Neuron (in vitro differentiated cells): Measurements from ENCODE around the gene DCAF8.
A peak's percentile ranks its signal among the peaks of the same experiment; 100 is the strongest.

Experiments used
- H2AFZ ChIP-seq: one replicate; pipeline ENCODE4 v1.6.1; 2013; ENCODE audit warnings: low read depth, mild to moderate bottlenecking, inconsistent platforms, low read length, moderate library complexity
- H3K27me3 ChIP-seq: one replicate; pipeline ENCODE4 v1.6.1; 2013; ENCODE audit warnings: low read length; ENCODE audit not compliant: insufficient read depth
- H3K36me3 ChIP-seq: one replicate; pipeline ENCODE4 v1.6.1; 2013; ENCODE audit warnings: low read length; ENCODE audit not compliant: insufficient read depth
- H3K4me1 ChIP-seq: one replicate; pipeline ENCODE4 v1.6.1; 2013; ENCODE audit warnings: low read length; ENCODE audit not compliant: insufficient read depth
- H3K4me3 ChIP-seq: 2 replicates; pipeline ENCODE4 v1.5.1; 2013; ENCODE audit warnings: mild to moderate bottlenecking, low read length, moderate library complexity
- H3K9me3 ChIP-seq: one replicate; pipeline ENCODE4 v1.6.1; 2013; ENCODE audit warnings: low read length

The DCAF8 gene

DNA sequence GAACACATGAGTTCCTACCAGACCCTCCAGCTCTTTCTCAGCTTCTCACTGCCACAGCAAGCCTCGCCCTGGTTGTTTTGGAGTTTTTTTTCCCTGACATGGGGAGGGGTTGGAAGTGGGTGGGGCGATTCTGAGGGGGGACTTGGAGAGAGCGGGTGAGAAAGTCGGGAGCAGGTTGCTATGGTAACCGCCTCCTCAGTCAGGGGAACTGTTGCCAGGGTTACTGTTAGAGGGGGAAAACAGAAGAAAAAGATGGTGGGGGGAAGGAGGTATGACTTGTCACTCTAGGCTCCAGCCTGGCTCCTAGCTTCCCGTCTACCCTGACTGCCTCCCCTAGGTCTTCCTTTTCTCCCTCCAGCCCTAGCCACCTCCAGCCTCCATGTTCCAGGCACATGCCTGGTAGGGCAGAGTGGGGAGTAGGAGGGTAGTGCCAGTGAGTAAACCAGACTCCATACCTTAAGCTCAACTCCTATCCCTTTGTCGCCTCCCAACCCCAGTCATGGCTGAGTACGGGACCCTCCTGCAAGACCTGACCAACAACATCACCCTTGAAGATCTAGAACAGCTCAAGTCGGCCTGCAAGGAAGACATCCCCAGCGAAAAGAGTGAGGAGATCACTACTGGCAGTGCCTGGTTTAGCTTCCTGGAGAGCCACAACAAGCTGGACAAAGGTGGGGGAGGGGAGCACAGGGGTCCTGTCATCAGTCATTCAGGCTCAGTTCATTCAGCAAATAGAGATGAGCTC lies 51.1 kb downstream of the DCAF8 start:
- H2AFZ ChIP-seq = no peak overlapping the region
- no peaks in the 10 kb centered on the region for H3K9me3 ChIP-seq
- no peak overlapping the region for H3K4me3 ChIP-seq
- peaks cover 57% of the 10 kb centered on the region for H3K36me3 ChIP-seq
- H3K27me3 ChIP-seq = no peaks in the 10 kb centered on the region
- H3K4me1 ChIP-seq = peaks cover 45% of the 10 kb centered on the region

- peaks cover 51% of the 10 kb centered on the region for H3K36me3 ChIP-seq
- H3K4me1 ChIP-seq = peaks cover 50% of the 10 kb centered on the region
- no peak overlapping the region for H3K4me3 ChIP-seq
Measured at GRCh38 chr1:160210561-160210960, 51.8 kb downstream of the DCAF8 start.

DNA sequence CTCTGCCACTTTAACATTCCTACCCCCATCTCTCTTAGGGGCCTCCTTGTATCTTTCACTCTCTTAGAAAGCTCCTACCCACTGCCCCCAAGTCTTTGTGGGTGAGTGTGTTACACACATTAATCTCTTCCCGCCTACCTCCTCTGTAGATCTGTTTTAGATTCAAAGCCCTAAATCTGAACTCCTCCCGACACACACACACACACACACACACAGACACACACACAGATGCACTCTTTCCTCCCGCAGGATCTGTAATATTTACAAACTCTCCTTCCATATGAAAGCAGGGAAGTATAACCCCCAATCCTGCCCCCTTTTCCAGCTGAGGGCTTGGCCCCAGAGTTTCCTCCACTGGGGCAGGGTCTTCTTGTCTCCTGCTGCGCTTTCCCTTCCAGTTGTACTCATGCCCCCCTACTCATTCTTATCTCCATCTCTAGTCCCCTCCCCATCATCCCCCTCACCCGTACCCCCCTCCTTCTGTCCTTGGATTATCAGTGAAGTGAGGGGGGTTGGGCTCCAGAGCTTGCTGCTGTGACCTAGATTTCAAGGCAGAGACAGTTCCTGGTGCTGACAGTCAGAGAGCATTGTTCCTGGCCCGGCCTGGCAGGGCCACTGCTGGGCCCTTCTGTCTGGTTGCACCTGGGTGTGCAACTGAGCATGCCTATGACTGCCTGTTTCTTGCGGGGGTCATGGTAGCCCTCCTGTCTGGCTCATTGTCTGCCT lies 52.9 kb downstream of the DCAF8 start:
- Histone ChIP-seq H3K27me3 (no peaks in the 10 kb centered on the region), H3K36me3 (peaks cover 40% of the 10 kb centered on the region), H3K9me3 (no peaks in the 10 kb centered on the region), H3K4me3 (no peak overlapping the region), H3K4me1 (peaks cover 55% of the 10 kb centered on the region), H2AFZ (no peak overlapping the region)

More at GRCh38 chr1:160210561-160210960, 51.8 kb downstream of the DCAF8 start:
- Histone ChIP-seq H3K9me3 (no peaks in the 10 kb centered on the region), H2AFZ (no peak overlapping the region), H3K27me3 (no peaks in the 10 kb centered on the region)

- Histone ChIP-seq H3K4me1 (peaks cover 56% of the 10 kb centered on the region), H3K4me3 (no peak overlapping the region), H3K27me3 (no peaks in the 10 kb centered on the region), H3K36me3 (peaks cover 33% of the 10 kb centered on the region), H2AFZ (no peak overlapping the region), H3K9me3 (no peaks in the 10 kb centered on the region)
Measured at GRCh38 chr1:160208557-160209320, 53.6 kb downstream of the DCAF8 start.

DNA sequence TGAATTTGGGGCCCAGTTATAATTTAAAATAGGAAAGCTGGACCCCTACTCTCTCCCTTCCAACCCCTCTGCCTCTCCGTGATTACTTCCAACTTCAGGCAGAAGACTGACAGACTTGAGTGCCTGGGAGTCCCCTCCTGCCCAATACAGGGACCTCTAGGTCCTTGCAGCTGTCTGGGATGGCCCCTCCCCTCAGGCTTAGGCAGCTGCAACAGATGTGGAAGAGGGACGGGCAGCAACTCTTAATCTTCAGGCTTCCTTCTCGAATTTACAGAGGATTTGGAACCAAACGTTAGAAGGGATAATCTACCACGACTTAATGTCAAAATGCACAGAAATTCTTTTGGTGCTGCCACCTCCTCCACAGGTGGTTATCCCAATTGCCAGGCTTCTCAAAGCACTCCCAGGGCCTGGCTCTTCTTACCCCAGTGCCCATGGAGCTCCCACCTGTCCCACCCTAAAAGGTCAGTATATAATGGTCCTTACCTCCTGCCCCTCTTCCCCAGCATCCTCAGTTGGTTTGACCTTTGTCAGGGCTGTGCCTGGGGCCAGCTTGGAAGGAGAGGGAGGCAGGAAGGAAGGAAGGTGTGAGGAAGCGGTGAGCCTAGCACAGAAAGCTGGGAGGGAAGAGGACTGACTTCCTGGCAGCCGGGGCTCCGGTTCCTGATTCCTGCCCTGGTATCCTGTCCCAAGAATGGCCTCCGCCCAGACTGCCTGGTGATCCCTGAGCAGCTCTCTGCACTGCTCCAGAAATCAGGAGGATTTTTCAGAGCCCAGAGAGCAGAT lies 54.4 kb downstream of the DCAF8 start:
- no peak overlapping the region for H2AFZ ChIP-seq
- H3K36me3 ChIP-seq = peaks cover 27% of the 10 kb centered on the region
- H3K27me3 ChIP-seq = no peaks in the 10 kb centered on the region
- H3K4me3 ChIP-seq = no peak overlapping the region
- peaks cover 56% of the 10 kb centered on the region for H3K4me1 ChIP-seq
- no peaks in the 10 kb centered on the region for H3K9me3 ChIP-seq

DNA sequence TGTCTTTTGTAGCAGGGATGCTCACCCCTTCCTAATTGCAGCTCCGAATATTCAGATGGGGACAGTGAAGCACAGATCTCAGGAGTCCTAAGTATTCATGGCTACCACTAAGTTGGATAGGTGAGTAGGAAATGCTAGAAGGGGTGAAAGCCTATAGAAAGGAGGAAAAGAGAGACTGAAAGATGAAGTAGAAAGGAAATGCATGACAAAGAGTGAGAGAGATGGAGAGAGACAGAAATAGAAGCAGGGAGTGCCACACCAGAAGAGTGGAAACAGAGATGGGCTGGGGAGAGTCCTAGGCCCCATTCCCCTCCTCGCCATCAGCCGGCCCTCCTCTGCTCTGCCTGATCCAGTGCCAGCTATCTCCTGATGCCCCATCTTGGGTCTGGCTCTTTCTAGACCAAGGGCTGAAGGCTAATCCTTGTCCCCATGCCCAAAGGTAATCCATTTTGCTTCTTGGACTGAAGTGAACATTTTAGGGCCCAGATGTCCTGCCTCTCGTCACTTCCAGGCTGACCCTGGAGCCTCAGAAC lies 55.2 kb downstream of the DCAF8 start:
- Histone ChIP-seq H2AFZ (no peak overlapping the region), H3K4me3 (no peak overlapping the region), H3K4me1 (peaks cover 56% of the 10 kb centered on the region), H3K27me3 (no peaks in the 10 kb centered on the region), H3K9me3 (no peaks in the 10 kb centered on the region), H3K36me3 (peaks cover 19% of the 10 kb centered on the region)

- peaks cover 14% of the 10 kb centered on the region for H3K36me3 ChIP-seq
- H3K4me1 ChIP-seq = peaks cover 51% of the 10 kb centered on the region
- no peaks in the 10 kb centered on the region for H3K27me3 ChIP-seq
- no peak overlapping the region for H2AFZ ChIP-seq
- no peaks in the 10 kb centered on the region for H3K9me3 ChIP-seq
- peak overlapping the region; percentile 89 for H3K4me3 ChIP-seq
Measured at GRCh38 chr1:160206421-160207117, 55.8 kb downstream of the DCAF8 start.

DNA sequence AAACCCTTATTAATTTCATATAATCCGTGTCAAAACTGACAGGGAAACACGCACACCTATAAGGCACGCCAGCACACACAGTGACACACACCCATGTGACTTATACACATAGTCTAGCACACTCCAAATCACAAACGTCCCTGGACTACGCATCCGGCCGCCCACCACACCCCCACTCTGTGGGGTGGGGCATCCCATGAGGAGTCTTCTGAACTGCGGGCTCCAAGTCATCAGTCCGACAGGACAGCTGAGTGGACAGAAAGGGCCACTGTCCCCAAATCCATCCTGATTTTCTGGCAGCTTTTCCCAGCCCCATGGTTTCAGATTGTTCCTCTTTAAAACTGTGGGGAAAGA lies 56.3 kb downstream of the DCAF8 start:
- peaks cover 45% of the 10 kb centered on the region for H3K4me1 ChIP-seq
- H3K36me3 ChIP-seq = peaks cover 11% of the 10 kb centered on the region
- no peaks in the 10 kb centered on the region for H3K9me3 ChIP-seq
- no peaks in the 10 kb centered on the region for H3K27me3 ChIP-seq
- H2AFZ ChIP-seq = no peak overlapping the region
- peak overlapping the region; percentile 89 for H3K4me3 ChIP-seq

GRCh38 chr1:160205242-160206035 lies 56.9 kb downstream of the DCAF8 start, which contains the start of gene PEA15:
TSS of gene PEA15 (plus strand) at chr1:160205384. CDS start at chr1:160211545, 6,161 bp downstream.
- Histone ChIP-seq H3K27me3 (no peaks in the 10 kb centered on the region), H3K9me3 (no peaks in the 10 kb centered on the region), H3K36me3 (peaks cover 11% of the 10 kb centered on the region), H3K4me3 (peak within 1 kb of the TSS; percentile 89), H2AFZ (peak within 1 kb of the TSS; percentile 51), H3K4me1 (peaks cover 40% of the 10 kb centered on the region)

DNA sequence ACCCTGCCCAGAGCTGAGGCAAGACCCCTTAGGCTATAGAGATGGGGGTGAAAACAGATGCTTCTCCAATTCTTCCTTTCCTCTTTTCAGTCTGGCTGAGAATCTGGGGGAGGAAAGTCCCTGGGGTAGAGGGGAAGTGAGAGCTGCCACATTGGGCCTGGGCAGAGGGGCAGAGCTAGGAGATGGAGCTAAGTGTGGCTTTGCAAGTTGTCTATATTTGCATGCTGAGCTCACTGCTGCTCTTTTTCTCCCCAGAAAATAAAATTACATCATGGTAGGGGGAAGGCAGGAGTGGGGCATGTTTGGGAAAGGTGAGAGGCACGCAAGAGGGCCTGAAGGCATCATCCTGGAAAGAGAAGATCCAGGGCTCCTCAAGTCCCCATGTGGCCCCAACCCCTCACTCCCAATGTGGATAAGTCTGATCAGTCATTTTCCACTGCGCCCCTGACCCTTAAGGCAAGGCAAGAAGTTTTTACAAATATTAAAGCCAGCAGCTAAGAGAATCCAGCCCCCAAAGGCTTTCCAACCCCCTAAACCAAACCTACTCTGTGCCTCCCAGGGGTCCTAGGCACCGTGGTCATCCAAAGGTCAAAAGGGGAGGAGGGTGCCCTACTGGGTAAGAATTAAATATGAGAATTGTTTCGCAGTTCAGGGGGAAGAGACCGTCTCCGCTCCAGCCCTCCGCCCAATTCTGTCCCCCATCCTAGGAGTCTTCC lies 57.7 kb downstream of the DCAF8 start:
- H3K9me3 ChIP-seq = no peaks in the 10 kb centered on the region
- peak overlapping the region; percentile 44 for H3K4me3 ChIP-seq
- H2AFZ ChIP-seq = no peak overlapping the region
- H3K27me3 ChIP-seq = no peaks in the 10 kb centered on the region
- H3K4me1 ChIP-seq = peaks cover 32% of the 10 kb centered on the region
- peaks cover 11% of the 10 kb centered on the region for H3K36me3 ChIP-seq

DNA sequence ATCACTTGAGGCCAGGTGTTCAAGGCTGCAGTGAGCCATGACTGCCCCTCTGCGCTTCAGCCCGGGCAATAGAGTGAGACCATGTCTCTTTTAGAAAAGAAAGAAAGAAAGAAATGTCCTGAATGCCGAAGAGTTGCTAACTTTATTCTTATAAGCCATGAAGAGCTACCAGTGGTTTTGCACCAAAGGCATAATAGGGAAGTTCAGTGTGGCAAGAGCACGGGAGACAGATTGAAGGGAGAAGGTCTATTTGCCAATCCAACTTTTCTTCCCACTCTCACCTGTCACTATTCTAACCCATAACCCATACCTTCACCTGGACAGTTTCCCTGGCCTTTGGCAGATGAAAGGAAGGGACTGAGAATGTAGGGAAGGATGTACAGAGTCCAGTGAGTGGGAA lies 61.6 kb downstream of the DCAF8 start:
- peaks cover 7% of the 10 kb centered on the region for H3K4me1 ChIP-seq
- no peaks in the 10 kb centered on the region for H3K27me3 ChIP-seq
- no peak overlapping the region for H2AFZ ChIP-seq
- H3K36me3 ChIP-seq = no peaks in the 10 kb centered on the region
- H3K4me3 ChIP-seq = no peak overlapping the region
- no peaks in the 10 kb centered on the region for H3K9me3 ChIP-seq
